Glutamatergic neuron (in vitro differentiated cells): Measurements from ENCODE around the gene NMNAT2. TPM values are rescaled to one million over a fixed set of nuclear protein-coding genes. Genes with fewer than 3 reads are reported as not detected.

ENCODE experiments used
- DNase-seq: peaks from one replicate; pipeline ENCODE4 v3.0.0; 2022
- H3K27ac Mint-ChIP-seq: one replicate; pipeline ENCODE4 v1.8.0; 2020; ENCODE audit warnings: mild to moderate bottlenecking, mixed read lengths, inconsistent platforms; ENCODE audit not compliant: unreplicated experiment
- H3K27me3 Mint-ChIP-seq: one replicate; pipeline ENCODE4 v1.8.0; 2020; ENCODE audit warnings: mild to moderate bottlenecking, moderate library complexity, mixed read lengths, inconsistent platforms; ENCODE audit not compliant: unreplicated experiment
- H3K36me3 Mint-ChIP-seq: one replicate; pipeline ENCODE4 v1.8.0; 2020; ENCODE audit warnings: mild to moderate bottlenecking, mixed read lengths, inconsistent platforms; ENCODE audit not compliant: unreplicated experiment
- H3K4me1 Mint-ChIP-seq: one replicate; pipeline ENCODE4 v1.8.0; 2020; ENCODE audit warnings: mild to moderate bottlenecking, low read depth, mixed read lengths, inconsistent platforms; ENCODE audit not compliant: unreplicated experiment
- H3K4me3 Mint-ChIP-seq: one replicate; pipeline ENCODE4 v1.8.0; 2020; ENCODE audit warnings: mild to moderate bottlenecking, mixed read lengths, inconsistent platforms; ENCODE audit not compliant: unreplicated experiment
- H3K9me3 Mint-ChIP-seq: one replicate; pipeline ENCODE4 v1.8.0; 2020; ENCODE audit warnings: mild to moderate bottlenecking, moderate library complexity, mixed read lengths, inconsistent platforms; ENCODE audit not compliant: unreplicated experiment
- CTCF ChIP-seq: fragments of 200-600 bp; sonication (generic); IDR thresholded peaks from one replicate; pipeline ENCODE4 v1.5.0; 2021; ENCODE audit not compliant: partially characterized antibody, unreplicated experiment
- total RNA-seq: library from RNA; stranded (reverse); fragmentation: NEBNext Ultra II Directional; extraction: Animal tissue kit (Norgen Biotek cat#: 25700); gene quantifications from one replicate; pipeline ENCODE4 v1.2.1, GENCODE V29; 2021; ENCODE audit not compliant: unreplicated experiment

Gene NMNAT2
- total RNA-seq, 1 donor from 2014 or later, result 76.4 TPM

GRCh38 chr1:183248989-183249691 lies 169.0 kb downstream of the NMNAT2 start:
- DNase-seq, result no peak
- Mint-ChIP-seq H3K4me1 (peaks cover 6% of the 10 kb centered on the region), H3K4me3 (no peak overlapping the region), H3K9me3 (peaks cover 5% of the 10 kb centered on the region), H3K27me3 (no peaks in the 10 kb centered on the region), H3K36me3 (peaks cover 44% of the 10 kb centered on the region), H3K27ac (no peak overlapping the region)
- TF ChIP-seq CTCF, result no peak

GRCh38 chr1:183247931-183248330 lies 170.2 kb downstream of the NMNAT2 start:
- Mint-ChIP-seq H3K27ac (no peak overlapping the region), H3K27me3 (no peaks in the 10 kb centered on the region), H3K9me3 (peaks cover 5% of the 10 kb centered on the region), H3K4me3 (no peak overlapping the region), H3K36me3 (peaks cover 35% of the 10 kb centered on the region), H3K4me1 (peaks cover 6% of the 10 kb centered on the region)
- no peak for TF ChIP-seq CTCF
- DNase-seq, result no peak

GRCh38 chr1:183247484-183247883 lies 170.7 kb downstream of the NMNAT2 start:
- Mint-ChIP-seq H3K36me3 (peaks cover 35% of the 10 kb centered on the region), H3K9me3 (peaks cover 5% of the 10 kb centered on the region), H3K4me3 (no peak overlapping the region), H3K4me1 (peaks cover 6% of the 10 kb centered on the region), H3K27me3 (no peaks in the 10 kb centered on the region), H3K27ac (no peak overlapping the region)
- TF ChIP-seq CTCF, result no peak
- DNase-seq, result no peak

- peaks cover 5% of the 10 kb centered on the region for H3K9me3 Mint-ChIP-seq
- no peak for TF ChIP-seq CTCF
- H3K4me1 Mint-ChIP-seq, result peaks cover 6% of the 10 kb centered on the region
- no peak overlapping the region for H3K4me3 Mint-ChIP-seq
- H3K27me3 Mint-ChIP-seq, result no peaks in the 10 kb centered on the region
- H3K36me3 Mint-ChIP-seq, result peaks cover 34% of the 10 kb centered on the region
- DNase-seq, result no peak
- no peak overlapping the region for H3K27ac Mint-ChIP-seq
Measured at GRCh38 chr1:183247066-183247465, 171.1 kb downstream of the NMNAT2 start.

- peaks cover 6% of the 10 kb centered on the region for H3K4me1 Mint-ChIP-seq
- no peak for TF ChIP-seq CTCF
- peaks cover 28% of the 10 kb centered on the region for H3K36me3 Mint-ChIP-seq
- no peak for DNase-seq
- H3K27ac Mint-ChIP-seq, result no peak overlapping the region
- H3K4me3 Mint-ChIP-seq, result no peak overlapping the region
- no peaks in the 10 kb centered on the region for H3K27me3 Mint-ChIP-seq
- peaks cover 5% of the 10 kb centered on the region for H3K9me3 Mint-ChIP-seq
Measured at GRCh38 chr1:183246436-183246835, 171.7 kb downstream of the NMNAT2 start.
